Hematopoietic multipotent progenitor cell treated with erythropoietin and hydrocortisone succinate and interleukin-3 and kit ligand, for 6 days (in vitro differentiated cells): Measurements from ENCODE around the gene C8G.

Experiments
- DNase-seq: peaks from one replicate; pipeline ENCODE4 v3.0.0-alpha.2; 2015

Gene C8G

DNA sequence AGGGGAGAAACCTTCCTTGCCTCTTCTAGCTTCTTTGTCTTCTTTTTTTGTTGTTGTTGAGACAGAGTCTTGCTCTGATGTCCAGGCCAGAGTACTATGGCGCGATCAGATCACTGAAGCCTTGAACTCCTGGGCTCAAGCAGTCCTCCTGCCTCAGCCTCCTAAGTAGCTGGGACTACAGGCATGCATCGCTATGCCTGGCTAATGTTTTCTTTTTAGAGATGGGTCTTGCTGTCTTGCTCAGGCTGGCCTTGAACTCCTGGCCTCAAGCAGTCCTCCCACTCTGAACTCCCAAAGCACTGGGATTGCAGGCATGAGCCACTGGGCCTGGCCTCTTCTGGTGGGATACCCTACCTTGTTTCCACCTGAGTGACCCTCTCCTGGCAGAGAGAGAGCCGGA, 43.8 kb downstream of the C8G start:
- no peak for DNase-seq

DNA sequence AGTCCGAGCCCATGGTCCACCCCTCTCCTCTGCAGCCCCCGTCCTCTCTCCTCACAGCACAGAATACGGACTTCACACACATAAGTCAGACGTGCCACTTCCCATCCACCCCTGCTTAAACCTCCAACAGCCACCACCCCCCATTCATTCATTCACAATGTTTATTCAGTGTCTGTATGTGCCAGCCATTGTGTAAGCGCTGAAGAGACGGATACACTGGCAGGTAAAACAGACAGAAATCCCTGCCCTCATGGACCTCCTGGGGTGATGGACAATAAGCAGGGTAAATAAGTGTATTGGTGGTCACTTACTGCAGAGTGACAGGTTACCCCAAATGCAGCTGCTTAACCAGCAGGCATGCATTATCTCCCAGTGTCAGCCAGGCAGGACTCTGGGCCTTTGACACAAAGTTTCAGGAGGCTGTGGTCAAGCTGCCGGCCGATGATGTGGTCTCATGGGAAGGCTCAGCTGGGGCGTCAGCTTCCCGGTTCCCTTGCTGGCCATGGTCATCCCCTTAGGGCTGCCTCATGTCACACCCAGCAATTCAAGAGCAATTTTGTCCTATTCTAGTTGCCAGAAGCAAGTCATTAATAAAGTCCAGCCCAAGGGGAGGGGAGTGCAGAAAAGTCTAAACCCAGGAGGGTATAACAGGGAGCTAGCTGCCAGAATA, 45.3 kb downstream of the C8G start:
- no peak for DNase-seq

DNA sequence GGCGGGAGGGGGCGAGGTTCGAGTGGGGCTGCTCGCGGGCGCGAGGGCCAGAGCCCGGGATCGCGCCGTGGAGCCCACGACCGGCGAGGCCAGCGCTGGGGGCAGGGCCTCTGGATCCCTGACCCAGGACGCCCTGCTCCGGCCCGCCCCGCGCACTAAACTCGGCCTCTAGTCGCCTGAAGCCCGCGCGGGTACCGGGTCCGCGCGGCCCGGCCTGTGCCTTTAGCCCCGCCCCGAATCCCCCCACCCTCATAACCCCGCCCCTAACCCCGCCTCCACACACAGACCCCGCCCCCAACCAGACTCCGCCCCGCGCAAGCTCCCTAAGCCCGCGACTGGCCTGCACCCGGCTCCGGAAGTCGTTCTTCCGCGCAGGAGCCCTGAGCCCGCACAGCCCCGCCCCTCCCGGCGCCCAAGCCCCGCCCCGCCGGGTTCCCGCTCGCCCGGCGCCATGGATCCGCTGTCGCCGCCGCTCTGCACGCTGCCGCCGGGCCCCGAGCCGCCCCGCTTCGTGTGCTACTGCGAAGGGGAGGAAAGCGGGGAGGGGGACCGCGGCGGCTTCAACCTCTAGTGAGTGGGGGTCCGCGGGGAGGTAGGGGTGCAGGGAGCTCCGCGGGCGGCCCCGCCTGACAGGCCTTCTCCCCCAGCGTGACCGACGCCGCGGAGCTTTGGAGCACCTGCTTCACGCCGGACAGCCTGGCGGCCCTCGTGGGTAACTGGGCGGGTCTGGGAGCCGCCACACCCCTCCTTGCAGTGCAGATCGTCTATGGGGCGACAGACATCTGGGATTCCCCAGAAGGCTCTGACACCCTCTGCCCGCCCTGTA, 47.2 kb downstream of the C8G start, which contains the start of gene PAXX:
Gene PAXX, plus strand, starts transcription at position 430 of the 826 bp plus-strand sequence. Its CDS starts 22 bp downstream, at position 452.
- DNase-seq = peak; percentile 96

DNA sequence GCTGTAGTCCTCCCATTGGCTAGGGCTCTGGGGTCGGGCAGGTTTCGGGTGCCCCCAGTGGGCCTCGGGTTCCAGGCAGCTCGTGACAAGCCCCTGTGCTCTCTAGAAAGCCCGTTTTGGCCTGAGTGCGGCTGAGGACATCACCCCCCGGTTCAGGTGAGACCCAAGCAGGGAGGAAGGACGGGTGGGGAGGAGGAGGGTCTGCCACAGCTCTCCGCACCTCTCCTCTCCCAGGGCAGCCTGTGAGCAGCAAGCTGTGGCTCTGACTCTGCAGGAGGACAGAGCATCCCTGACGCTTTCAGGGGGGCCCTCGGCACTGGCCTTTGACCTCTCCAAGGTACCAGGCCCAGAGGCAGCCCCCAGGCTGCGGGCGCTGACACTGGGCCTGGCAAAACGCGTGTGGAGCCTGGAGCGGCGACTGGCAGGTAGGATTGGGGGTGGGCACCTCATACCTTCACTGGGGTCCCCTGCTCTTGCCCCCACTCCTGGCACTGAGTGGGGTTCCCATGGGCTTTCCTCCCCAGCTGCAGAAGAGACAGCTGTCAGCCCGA, 47.9 kb downstream of the C8G start:
- DNase-seq = no peak

DNA sequence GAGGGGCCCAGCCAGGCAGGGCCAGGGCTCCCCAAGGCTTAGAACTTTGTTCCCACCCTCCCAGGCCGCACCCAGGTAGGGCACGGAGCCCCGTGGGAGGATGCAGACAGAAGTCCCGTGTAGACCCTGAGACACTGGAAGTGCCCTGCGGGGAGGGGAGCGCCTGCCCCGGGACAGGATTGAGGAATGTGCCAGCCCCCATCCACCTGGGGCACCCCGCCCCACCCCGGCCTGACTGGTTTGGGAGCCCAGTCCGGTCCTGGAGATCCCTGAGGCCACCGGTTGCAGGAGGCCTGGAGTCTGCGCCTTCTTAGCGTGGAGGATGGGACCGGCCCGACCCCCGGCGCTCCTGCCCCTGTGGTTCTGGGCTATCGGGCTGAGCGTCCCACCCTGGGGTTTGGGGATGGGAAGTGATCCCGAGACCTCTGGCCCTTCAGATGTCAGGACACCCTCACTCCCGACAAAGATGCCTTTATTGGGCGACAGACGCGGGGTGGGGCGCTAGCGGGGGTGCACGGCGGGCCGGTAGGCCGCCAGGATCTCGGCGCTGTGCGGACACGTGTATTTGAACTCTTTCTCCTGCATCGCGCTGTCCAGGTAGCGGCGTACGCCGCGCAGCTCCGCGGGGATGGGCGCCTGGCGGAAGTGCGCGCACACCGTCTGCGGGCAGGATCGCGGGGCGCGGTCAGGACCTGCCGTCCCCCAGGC, 49.3 kb downstream of the C8G start:
- DNase-seq = no peak

DNA sequence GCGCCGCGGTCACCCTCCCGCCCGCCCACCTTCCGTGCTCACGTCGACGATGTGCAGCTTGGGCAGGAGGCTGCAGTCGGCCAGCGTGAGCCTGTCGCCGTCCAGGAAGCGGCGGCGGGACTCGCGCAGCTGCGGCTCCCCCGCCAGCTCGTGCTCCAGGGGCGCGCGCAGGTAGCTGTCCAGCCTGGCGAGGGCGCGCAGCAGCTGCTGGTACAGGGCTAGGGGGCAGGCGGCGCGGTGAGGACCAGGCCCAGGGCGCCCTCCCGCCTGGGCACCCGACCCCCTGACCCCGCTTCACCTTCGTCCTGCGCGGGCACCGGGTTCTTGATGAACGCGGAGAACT, 49.8 kb downstream of the C8G start:
- no peak for DNase-seq

DNA sequence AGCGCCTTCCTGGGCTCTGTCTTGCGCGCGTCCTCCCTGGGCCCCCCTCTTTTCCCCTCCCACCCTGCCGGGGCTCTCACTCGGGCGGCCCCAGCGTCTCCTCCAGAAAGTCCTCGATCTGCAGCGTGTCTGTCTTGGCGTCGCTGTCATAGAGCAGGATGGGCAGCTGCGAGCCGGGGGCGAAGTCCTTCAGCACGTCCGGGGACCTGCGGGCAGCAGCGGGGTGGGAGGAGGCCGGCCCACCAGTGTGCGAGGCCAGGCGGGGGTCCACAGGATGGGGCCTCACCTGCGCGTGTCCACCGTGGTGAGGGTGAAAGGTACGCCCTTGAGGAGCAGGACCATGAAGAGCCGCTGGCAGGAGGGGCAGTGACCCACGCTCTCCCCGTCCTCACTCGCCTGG, 50.3 kb downstream of the C8G start:
- no peak for DNase-seq

DNA sequence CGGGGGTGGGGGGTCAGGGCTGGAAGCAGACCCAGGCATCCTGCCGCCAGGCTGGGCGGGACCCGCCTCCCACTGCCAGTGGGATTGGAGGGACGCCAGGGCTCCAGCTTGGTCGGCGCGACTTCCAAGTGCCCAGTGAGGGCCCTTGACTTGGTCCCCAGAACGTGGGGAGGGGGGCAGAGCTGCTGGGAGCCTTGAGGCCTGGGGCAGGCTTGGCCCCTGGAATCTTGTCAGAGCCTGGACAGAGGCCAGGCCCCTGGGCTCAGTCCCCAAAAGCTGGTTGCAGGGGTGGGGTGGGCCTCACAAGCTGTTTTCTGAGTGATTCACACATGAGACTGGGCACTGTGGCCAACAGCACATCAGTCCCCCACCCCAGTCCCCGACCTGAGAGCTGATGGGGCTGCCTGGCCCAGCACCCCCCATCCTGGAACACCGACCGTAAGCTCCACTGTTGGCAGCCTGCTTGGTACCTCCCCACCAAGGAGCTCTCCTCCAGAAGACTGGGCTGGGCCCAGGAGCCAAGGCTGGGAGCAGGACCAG, 50.8 kb downstream of the C8G start:
- peak; percentile 51 for DNase-seq
